HCT116 (cell line): ENCODE data around the gene DHRS12. TPM values are rescaled to one million over a fixed set of nuclear protein-coding genes. Genes with fewer than 3 reads are reported as not detected.

Experiments used
- ATAC-seq: fragments of 200-7000 bp; cut with Tn5 transposase; 2 replicates; pipeline ENCODE4 v1.9.1; 2020; ENCODE audit warnings: mild to moderate bottlenecking, moderate library complexity
- BruUV-seq: library from RNA; stranded (reverse); fragments of 400-500 nt; replicated peaks from 2 replicates; lab custom pipeline; 2021; lab: Mats Ljungman, UMichigan
- CTCF ChIA-PET: fragments of 300-600 bp; sonication (Branson Sonifier 250); formaldehyde crosslinking; loops from one replicate; lab custom pipeline; 2021; ENCODE audit warnings: antibody characterized with exemption; lab: Charles Lee
- POLR2A ChIA-PET: fragments of 300-600, 350-600 bp; sonication (Branson Sonifier 250); formaldehyde crosslinking; loops from one replicate; lab custom pipeline; 2021; ENCODE audit warnings: antibody characterized with exemption; lab: Charles Lee
- RAD21 ChIA-PET, 2 experiments: fragments of 300-600 bp; sonication (Branson Sonifier 250); formaldehyde crosslinking; loops; one replicate each; lab custom pipeline; 2023; ENCODE audit warnings: low total read pairs in 2 of 2; ENCODE audit not compliant: uncharacterized antibody in 2 of 2, unreplicated experiment in 2 of 2, low non-redundant PET in 1 of 2; lab: Charles Lee
- DNase-seq: peaks from one replicate; pipeline ENCODE4 v3.0.0-alpha.2; 2010; ENCODE audit warnings: low read depth, low spot score
- H2AFZ ChIP-seq: fragments of 200-600 bp; shearing (Covaris generic), sonication (generic); 2 replicates; pipeline ENCODE4 v1.6.1; 2017; ENCODE audit warnings: low read depth, mixed run types, mixed read lengths, antibody characterized with exemption, low read length; ENCODE audit not compliant: poor library complexity, severe bottlenecking
- H3K27ac ChIP-seq: 2 replicates; pipeline ENCODE4 v1.5.1; 2012; ENCODE audit warnings: low read depth, low read length
- H3K27me3 ChIP-seq: fragments of 200-600 bp; sonication (generic); 2 replicates; pipeline ENCODE4 v1.6.1; 2016; ENCODE audit warnings: mixed run types, low read length, mixed read lengths; ENCODE audit not compliant: insufficient read depth
- H3K36me3 ChIP-seq, 2 experiments: fragments of 200-500 bp in 1 of 2; fragments of 200-600 bp in 1 of 2; sonication (Bioruptor generic) in 1 of 2; sonication (generic) in 1 of 2; 2 replicates each; pipeline versions ENCODE4 v1.5.1 to v1.6.1; 2014 to 2016; ENCODE audit warnings: low read length in 2 of 2, inconsistent platforms in 1 of 2, mixed read lengths in 1 of 2, mixed run types in 1 of 2; ENCODE audit not compliant: insufficient read depth in 2 of 2, control insufficient read depth in 1 of 2
- H3K4me1 ChIP-seq, 2 experiments: fragments of 200-600 bp in 1 of 2; sonication (generic) in 1 of 2; 2 replicates each; pipeline versions ENCODE4 v1.5.1 to v1.6.1; 2012 to 2017; ENCODE audit warnings: low read length in 2 of 2, inconsistent platforms in 1 of 2, mild to moderate bottlenecking in 1 of 2, mixed read lengths in 1 of 2, mixed run types in 1 of 2, moderate library complexity in 1 of 2; ENCODE audit not compliant: insufficient read depth in 2 of 2, control insufficient read depth in 1 of 2
- H3K4me2 ChIP-seq: fragments of 200-600 bp; sonication (generic); 2 replicates; pipeline ENCODE4 v1.6.1; 2017; ENCODE audit warnings: mixed run types, low read length, mixed read lengths
- H3K4me3 ChIP-seq, 2 experiments: fragments of 200-600 bp in 1 of 2; sonication (generic) in 1 of 2; replicated peaks in 1 of 2; 2 replicates each; pipeline ENCODE4 v1.5.1; 2011 to 2016; ENCODE audit warnings: low read length in 2 of 2, control low read depth in 1 of 2, low read depth in 1 of 2, mild to moderate bottlenecking in 1 of 2, mixed read lengths in 1 of 2, mixed run types in 1 of 2
- H3K79me2 ChIP-seq: fragments of 200-600 bp; sonication (generic); 2 replicates; pipeline ENCODE4 v1.6.1; 2017; ENCODE audit warnings: mild to moderate bottlenecking, mixed run types, low read length, moderate library complexity, mixed read lengths; ENCODE audit not compliant: insufficient read depth
- H3K9ac ChIP-seq: fragments of 200-600 bp; sonication (generic); 2 replicates; pipeline ENCODE4 v1.6.1; 2016; ENCODE audit warnings: low read length, mixed read lengths
- H3K9me2 ChIP-seq: fragments of 200-600 bp; sonication (generic), shearing (Covaris generic); 2 replicates; pipeline ENCODE4 v1.6.1; 2017; ENCODE audit warnings: mixed run types, mild to moderate bottlenecking, moderate library complexity; ENCODE audit not compliant: insufficient read depth
- H3K9me3 ChIP-seq, 2 experiments: fragments of 200-500 bp in 1 of 2; fragments of 200-600 bp in 1 of 2; sonication (Bioruptor generic) in 1 of 2; sonication (generic) in 1 of 2; 2 replicates each; pipeline ENCODE4 v1.6.1; 2014 to 2017; ENCODE audit warnings: low read length in 2 of 2, mixed read lengths in 2 of 2, inconsistent platforms in 1 of 2, low read depth in 1 of 2, mild to moderate bottlenecking in 1 of 2, mixed run types in 1 of 2, moderate library complexity in 1 of 2; ENCODE audit not compliant: control insufficient read depth in 1 of 2, insufficient read depth in 1 of 2
- H4K20me1 ChIP-seq: fragments of 200-600 bp; sonication (generic), shearing (Covaris generic); 2 replicates; pipeline ENCODE4 v1.6.1; 2017; ENCODE audit warnings: mixed run types, mild to moderate bottlenecking, moderate library complexity; ENCODE audit not compliant: insufficient read depth
- CBX3 ChIP-seq: IDR thresholded peaks from 2 replicates; pipeline ENCODE4 v1.6.1; 2012; ENCODE audit warnings: low read depth
- CEBPB ChIP-seq: IDR thresholded peaks from 2 replicates; pipeline ENCODE4 v1.6.1; 2012; ENCODE audit warnings: low read depth
- CTCF ChIP-seq, 3 experiments: fragments of 200-600 bp in 1 of 3; sonication (generic) in 1 of 3; IDR thresholded peaks in 2 of 3; conservative IDR thresholded peaks in 1 of 3; 2 replicates each; pipeline ENCODE4 v1.5.1; 2012 to 2017; ENCODE audit warnings: low read depth in 2 of 3, low read length in 2 of 3, antibody characterized with exemption in 1 of 3, borderline replicate concordance in 1 of 3, control low read depth in 1 of 3, mild to moderate bottlenecking in 1 of 3, mixed read lengths in 1 of 3, mixed run types in 1 of 3, moderate library complexity in 1 of 3; ENCODE audit not compliant: insufficient read depth in 1 of 3
- EGR1 ChIP-seq: IDR thresholded peaks from 2 replicates; pipeline ENCODE4 v1.6.1; 2012; ENCODE audit warnings: low read depth
- EZH2phosphoT487 ChIP-seq: fragments of 200-600 bp; IDR thresholded peaks from 2 replicates; pipeline ENCODE4 v1.6.1; 2018; ENCODE audit warnings: antibody characterized with exemption, borderline replicate concordance
- MAX ChIP-seq: IDR thresholded peaks from 2 replicates; pipeline ENCODE4 v1.6.1; 2012
- RAD21 ChIP-seq: IDR thresholded peaks from 2 replicates; pipeline ENCODE4 v1.6.1; 2012; ENCODE audit warnings: low read depth, mild to moderate bottlenecking
- SP1 ChIP-seq: IDR thresholded peaks from 2 replicates; pipeline ENCODE4 v1.6.1; 2012; ENCODE audit warnings: low read depth
- SRF ChIP-seq: IDR thresholded peaks from 2 replicates; pipeline ENCODE4 v1.6.1; 2012; ENCODE audit warnings: low read depth
- YY1 ChIP-seq: IDR thresholded peaks from 2 replicates; pipeline ENCODE4 v1.6.1; 2011; ENCODE audit warnings: low read length, low read depth, moderate library complexity, mild to moderate bottlenecking; ENCODE audit not compliant: insufficient replicate concordance; ENCODE audit errors: extremely low read depth
- ZBTB33 ChIP-seq: IDR thresholded peaks from 2 replicates; pipeline ENCODE4 v1.6.1; 2011; ENCODE audit warnings: mild to moderate bottlenecking, low read length, moderate library complexity; ENCODE audit not compliant: insufficient replicate concordance; ENCODE audit errors: extremely low read depth
- intact Hi-C: fragments of 100-400 bp; cut with micrococcal nuclease; formaldehyde crosslinking; loops from 2 replicates; pipeline ENCODE4 v1.10.0; 2022
- total RNA-seq: library from RNA; stranded (reverse); gene quantifications from one replicate; pipeline ENCODE4 v1.2.1, GENCODE V29; 2021; ENCODE audit not compliant: unreplicated experiment
- TF ChIP-seq, protein P1 (sequence below): IDR thresholded peaks from 2 replicates; pipeline ENCODE4 v1.6.1; 2012

Gene DHRS12
- total RNA-seq, 1 experiment from 2014 or later, result 3.9 TPM

- H3K4me1 ChIP-seq, result peaks cover 3 to 14% of the 10 kb centered on the region in 2 experiments; a peak in 3 of 4 replicates
- DNase-seq (peak; percentile 23), ATAC-seq (peak; percentile 85)
- peak within 1 kb of the TSS; percentile 88 for H2AFZ ChIP-seq
- peak within 1 kb of the TSS; percentile 69 for H3K4me2 ChIP-seq
- CTCF ChIA-PET, result interaction anchor here (0.6 to 2.0 kb wide), 12 partner anchors 9 to 606 kb away, joined by 3 to 11 read pairs (median 4); partner anchors contain the start of gene VPS36
- H4K20me1 ChIP-seq, result no peaks in the 10 kb centered on the region
- intact Hi-C loops, result loop anchor here (1.0 kb wide), 1 partner anchor 282 kb away; no protein-coding TSS in a partner anchor
- H3K27me3 ChIP-seq, result no peaks in the 10 kb centered on the region
- peak; percentile 88 for TF ChIP-seq YY1
- no peak for TF ChIP-seq MAX
- TF ChIP-seq CTCF (IDR thresholded peaks at IDR 0.05 in 2 of 3, conservative IDR thresholded peaks at IDR 0.05 in 1 of 3; ENCODE audit: borderline replicate concordance in 1 of 3, insufficient read depth in 1 of 3, low read depth in 2 of 3, low read length in 2 of 3), result peak; percentile 54 to 98 (median 92); a peak in 5 of 6 replicates
- TF ChIP-seq CBX3, result 0 out of 2 replicates have a peak, but pooled peaks have one; percentile 18
- TF ChIP-seq EZH2phosphoT487, result no peak
- TF ChIP-seq EGR1, result 0 out of 2 replicates have a peak, but pooled peaks have one; percentile 24
- no peak for TF ChIP-seq CEBPB
- TF ChIP-seq RAD21, result peak; percentile 44; the same call in 1 of the 2 replicates
- TF ChIP-seq SRF, result no peak
- TF ChIP-seq, protein P1, sequence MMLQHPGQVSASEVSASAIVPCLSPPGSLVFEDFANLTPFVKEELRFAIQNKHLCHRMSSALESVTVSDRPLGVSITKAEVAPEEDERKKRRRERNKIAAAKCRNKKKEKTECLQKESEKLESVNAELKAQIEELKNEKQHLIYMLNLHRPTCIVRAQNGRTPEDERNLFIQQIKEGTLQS, result no peak
- TF ChIP-seq ZBTB33, result no peak
- no peak for TF ChIP-seq SP1
- POLR2A ChIA-PET, result no interaction called here
- no peaks in the 10 kb centered on the region for H3K9me3 ChIP-seq
- BruUV-seq, result no TSS peak
- no peak within 1 kb of the TSS for H3K27ac ChIP-seq
- RAD21 ChIA-PET, result no interaction called here
- peak within 1 kb of the TSS; percentile 27; the same call in 1 of the 2 replicates for H3K9ac ChIP-seq
- no peaks in the 10 kb centered on the region for H3K79me2 ChIP-seq
- H3K9me2 ChIP-seq, result no peaks in the 10 kb centered on the region
- H3K36me3 ChIP-seq, result no peaks in the 10 kb centered on the region
- H3K4me3 ChIP-seq, result peak within 1 kb of the TSS in 1 of 2 experiments; percentile 34; a peak in 2 of 4 replicates
These were observed 41.1 kb upstream of the DHRS12 start, which contains the start of gene TMEM272 for GRCh38 chr13:51844862-51845573. TMEM272 (minus strand) TSS chr13:51845177; CDS start chr13:51838530, 6,647 bp downstream.
